HL-60/S4 treated with retinoic acid at 250 ng/mL for 4 days and 3 days (cell line): ENCODE data around the gene DNHD1.

Experiments
- in situ Hi-C: fragments of 300-500 bp; cut with MboI; formaldehyde crosslinking; loops from 2 replicates; pipeline ENCODE4 v1.7.0; 2022; ENCODE audit warnings: low sequenced_read_pairs

The DNHD1 gene

DNA sequence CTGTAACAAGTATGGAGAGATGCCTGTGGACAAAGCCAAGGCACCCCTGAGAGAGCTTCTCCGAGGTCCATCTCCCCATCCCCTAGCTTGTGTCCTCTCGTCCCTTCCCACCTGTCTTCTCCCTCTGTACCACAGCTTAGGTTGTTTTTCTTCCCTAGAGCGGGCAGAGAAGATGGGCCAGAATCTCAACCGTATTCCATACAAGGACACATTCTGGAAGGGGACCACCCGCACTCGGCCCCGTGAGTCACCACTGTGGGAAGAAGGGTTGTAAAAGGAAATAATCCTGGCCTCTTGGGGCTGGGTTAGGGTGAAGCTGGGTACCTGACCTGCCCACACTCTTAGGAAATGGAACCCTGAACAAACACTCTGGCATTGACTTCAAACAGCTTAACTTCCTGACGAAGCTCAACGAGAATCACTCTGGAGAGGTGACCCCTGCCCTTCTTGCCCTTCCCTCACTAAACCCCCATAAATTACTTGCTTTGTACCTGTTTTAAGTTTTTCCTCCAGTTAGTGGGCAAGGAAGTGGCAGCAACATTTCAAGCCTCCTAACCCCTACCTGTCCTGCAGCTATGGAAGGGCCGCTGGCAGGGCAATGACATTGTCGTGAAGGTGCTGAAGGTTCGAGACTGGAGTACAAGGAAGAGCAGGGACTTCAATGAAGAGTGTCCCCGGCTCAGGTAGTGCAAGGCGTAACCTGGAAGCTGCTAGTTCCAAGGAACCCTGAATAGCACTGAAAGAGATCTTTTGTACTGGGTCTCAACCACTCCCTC lies 111.8 kb downstream of the DNHD1 start:
- in situ Hi-C loops: no loop called here

DNA sequence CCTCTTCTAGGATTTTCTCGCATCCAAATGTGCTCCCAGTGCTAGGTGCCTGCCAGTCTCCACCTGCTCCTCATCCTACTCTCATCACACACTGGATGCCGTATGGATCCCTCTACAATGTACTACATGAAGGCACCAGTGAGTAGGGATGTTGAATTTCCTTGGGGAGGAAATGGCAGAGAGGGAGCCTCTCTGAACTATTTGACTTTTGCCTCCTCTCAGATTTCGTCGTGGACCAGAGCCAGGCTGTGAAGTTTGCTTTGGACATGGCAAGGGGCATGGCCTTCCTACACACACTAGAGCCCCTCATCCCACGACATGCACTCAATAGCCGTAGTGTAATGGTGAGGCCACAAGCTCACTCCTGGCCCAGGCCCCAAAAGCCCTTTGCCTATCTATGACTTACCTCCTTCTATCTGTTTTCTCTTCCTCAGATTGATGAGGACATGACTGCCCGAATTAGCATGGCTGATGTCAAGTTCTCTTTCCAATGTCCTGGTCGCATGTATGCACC lies 112.5 kb downstream of the DNHD1 start:
- in situ Hi-C loops: no loop called here

DNA sequence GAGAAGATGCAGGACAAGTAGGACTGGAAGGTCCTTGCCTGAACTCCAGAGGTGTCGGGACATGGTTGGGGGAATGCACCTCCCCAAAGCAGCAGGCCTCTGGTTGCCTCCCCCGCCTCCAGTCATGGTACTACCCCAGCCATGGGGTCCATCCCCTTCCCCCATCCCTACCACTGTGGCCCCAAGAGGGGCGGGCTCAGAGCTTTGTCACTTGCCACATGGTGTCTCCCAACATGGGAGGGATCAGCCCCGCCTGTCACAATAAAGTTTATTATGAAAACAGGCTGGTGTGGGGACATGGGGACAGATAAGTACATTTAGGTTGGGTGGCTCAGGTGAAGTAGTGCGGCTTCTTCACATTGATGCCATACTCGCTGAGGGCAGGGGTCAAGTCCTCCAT lies 113.5 kb downstream of the DNHD1 start:
- in situ Hi-C loops: no loop called here

DNA sequence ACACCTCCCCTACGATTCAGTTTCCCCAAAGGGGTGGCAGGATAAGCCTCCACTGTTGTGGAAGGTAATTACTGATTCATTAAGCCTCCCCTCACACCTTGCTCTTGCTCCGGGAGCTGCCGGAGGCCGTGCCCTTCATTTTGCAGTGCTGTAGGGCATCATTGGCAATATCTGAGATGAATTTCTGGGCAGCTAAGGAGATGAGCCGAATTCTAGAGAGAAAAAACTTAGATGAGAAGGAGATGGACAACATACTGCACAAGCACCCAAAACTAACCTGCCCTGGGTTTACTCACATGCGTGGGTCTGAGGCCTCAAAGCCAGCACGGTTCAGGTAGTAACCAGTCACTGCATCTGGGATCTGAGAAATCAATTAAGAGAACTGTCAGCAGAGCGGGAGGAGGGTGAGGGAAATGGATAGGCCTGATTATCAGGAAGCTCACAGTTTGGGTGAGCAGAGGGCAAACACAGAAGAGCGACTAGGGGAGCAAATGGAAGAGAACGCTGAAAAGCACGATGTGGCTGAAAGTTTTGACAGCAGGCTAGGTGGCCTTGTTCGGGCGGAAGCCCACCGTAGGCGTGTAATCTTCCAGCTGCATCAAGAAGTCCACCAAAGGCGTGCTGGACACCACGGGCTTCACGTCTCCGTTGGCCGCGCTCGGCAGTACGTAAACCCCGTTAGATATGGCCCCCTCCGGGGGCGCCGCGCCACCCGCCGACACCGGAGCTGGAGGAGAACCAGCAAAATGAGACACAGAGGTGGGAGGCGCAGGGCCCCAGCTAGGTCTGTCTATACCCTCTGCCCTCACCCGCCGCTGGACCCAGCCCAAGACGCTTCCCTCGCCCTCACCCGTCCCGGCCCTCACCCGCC lies 114.2 kb downstream of the DNHD1 start:
- in situ Hi-C loops: no loop called here

DNA sequence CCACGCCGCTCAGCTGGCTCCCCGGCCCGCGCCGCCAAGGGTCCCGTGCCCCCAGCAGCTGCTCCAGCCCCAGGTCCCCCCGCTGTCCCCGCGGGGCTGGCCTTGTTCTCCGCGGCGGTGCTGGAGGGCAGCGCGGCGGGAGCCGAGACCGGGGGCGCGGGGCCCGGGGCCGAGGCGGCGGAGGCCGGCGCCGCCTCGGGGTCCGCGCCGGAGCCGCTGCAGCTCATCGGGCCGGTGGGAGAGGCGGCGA lies 114.8 kb downstream of the DNHD1 start:
- in situ Hi-C loops: no loop called here

DNA sequence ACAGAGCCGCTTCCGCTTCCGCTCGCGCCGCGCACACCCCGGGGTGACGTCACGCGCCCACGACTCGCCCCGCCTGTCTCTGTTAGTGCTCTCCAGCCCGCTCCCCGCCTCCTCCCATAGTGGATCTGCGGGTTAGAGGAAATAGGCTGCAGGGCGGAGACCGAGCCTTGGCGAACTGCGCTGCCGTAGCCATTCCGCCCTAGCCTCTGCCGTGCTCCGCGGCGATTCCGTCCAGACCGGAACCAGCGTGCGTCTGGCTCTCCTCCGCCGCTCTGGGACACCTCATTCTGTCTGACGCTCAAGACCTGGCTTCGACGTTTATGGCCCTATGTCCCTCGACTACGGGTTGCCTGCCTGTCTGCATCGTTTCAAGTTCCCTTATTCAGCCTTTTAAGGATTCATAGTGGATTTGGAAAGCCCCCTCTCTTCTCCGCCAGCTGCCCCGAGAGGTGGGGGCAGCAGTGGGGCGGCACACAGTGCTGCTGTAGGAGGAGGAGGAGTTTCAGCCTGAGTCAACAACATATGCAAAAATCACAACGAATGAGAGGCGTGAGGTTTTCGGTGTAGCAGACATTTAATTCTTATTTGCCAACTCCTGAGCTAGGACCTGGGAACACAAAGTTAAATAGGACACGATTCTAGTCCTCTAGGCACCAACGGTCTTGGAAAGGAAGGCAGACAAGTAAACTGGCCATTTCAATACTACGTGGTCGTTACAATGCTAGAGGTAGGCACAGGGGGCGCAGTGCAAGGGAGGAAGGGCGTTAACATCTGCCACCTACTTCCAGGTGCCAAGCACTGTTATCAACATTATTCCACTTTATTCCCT lies 115.3 kb downstream of the DNHD1 start, which contains the start of gene TAF10:
Gene TAF10 (minus strand): TSS at position 4 of the 829 bp plus-strand sequence. CDS start 27 bp downstream, outside the sequence.
- in situ Hi-C loops: no loop called here

DNA sequence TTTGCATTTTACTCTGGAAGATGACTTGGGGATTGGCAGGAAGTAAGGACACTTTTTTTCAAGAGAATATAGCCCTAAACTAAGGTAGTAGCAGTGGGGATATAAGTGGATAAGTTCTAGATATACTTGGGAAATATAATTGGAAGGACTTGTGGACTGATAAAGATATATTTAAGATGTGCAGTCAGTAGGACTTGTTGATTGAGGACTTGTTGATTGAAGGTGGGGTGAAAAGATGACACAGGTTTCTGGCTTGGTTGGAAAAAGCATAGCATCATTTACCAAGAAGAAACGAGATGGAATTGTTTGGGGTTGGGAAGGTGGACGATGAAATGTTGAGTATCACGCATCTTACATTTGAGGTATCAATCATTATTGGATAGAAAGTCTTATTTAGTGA lies 116.4 kb downstream of the DNHD1 start:
- in situ Hi-C loops: no loop called here

DNA sequence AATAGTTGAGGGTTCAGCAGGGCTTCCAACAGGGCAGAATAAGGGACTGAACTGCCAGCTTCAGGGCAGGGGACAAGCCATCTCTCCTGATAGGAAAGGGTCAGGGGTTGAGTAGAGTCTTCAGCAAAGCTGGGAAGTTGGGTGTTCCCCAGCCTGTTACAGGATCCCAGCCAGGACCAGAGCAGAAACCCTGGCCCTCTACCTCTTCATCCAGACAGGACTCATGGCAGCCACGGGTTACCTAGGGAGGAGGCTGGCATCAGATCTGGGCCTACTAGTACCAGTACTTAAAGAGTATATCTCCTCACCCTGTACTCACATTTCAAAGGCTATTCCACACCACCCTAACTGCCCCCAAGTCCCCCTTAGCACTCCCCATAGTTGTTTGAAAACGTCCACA lies 117.4 kb downstream of the DNHD1 start:
- in situ Hi-C loops: no loop called here

DNA sequence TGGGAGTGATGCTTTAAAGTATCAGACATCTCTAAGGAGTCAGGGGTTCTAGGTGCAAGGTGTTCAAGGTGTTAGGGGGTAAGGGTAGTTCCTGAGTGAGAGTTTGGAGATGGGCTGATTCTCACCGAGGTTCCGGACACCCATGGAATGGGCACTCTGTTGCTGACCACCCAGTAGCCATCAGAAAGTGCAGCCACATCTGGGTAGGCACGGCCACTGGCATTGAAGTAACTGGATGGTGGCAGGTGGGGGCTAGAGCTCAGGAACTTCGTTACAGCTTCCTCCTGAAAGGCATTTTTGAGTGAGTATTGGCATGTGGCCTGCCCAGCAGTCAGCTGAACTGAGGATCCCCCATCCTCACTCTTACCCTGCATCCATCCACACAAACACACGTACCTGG lies 118.0 kb downstream of the DNHD1 start:
- in situ Hi-C loops: no loop called here

DNA sequence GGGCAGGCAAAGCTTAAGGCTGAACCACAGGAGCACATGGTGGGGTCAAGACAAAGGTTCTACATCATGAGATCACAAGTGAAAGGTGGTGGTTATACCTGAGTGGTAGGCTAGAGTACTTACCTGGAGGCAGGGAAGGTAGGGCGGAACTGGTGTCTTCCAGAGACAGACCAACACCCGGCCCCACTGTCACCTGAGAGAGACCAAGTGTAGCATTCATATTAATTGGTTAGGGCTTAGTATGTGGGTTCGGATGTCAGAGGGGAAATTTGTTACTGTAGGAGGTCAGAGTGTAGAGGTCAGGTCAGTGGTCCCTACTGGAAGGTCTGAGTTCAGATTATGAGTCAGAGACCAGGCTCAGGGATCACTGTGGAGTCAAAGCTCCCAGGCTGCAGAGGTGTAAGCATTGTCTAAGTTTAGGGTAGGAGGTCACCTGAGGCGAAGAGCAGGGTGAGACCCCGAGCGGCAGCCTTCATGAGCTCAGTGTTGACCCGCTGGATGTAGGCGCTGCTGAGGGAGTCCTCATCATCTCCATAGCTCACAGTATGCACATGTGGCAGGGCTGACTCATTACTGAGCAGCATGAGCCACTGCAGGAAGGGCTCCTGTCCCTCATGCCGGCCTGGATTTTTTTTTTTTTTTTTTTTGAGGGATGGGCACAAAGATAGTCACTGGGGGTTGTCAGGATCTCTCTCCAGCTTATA lies 119.0 kb downstream of the DNHD1 start:
- in situ Hi-C loops: no loop called here

DNA sequence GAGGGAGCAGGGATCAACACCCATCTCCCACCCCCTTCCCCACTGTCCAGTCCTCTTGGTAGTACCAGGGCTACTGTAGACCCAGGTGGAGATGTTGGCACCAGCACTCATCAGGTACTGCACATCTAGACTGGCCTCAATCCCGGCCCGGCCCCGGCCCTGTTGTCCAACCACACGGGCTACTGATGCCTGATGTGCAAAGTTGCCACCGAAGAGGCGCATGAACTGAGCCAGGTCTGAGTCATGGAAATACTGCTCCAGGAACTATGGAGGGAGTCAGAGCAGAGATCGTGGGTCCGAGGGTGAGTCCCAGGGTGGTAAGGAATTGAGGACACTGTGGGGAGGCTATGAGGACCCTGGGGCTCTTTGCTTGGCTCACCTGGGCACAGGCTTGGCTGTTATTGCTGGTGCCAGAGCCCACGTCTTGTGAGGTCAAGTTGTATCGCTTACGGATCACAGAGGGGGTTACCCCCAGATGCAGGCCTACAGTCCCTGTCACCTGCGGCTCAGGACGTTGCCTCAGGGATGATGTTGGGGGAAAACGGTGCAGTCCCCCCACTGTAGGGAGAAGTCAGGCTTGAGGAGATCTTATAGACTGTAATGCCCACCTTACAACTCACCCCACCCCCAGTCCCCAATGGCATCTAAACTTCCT lies 119.6 kb downstream of the DNHD1 start:
- in situ Hi-C loops: no loop called here

DNA sequence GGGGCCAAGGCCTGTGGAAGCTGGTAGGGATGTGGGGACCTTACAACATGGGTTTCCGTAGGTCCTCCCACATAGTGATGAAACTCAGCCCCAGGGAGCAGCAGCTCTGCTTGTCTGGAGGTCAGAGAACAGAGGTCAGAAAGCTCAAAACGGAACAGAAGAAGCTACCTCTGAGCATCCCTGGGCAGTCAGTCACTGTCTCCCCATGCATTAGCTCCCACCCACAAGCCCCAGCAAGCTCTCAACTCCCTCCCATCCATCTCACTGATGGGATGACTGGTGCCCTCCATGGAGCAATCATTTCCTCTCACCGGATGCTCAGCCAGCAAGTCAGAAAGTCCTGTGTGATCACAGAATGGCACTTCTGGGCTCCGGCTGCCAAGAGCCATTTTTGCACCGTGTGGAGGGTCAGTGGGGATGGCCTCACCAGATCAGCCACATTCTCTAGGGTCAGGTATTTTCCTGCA lies 120.3 kb downstream of the DNHD1 start:
- in situ Hi-C loops: no loop called here

DNA sequence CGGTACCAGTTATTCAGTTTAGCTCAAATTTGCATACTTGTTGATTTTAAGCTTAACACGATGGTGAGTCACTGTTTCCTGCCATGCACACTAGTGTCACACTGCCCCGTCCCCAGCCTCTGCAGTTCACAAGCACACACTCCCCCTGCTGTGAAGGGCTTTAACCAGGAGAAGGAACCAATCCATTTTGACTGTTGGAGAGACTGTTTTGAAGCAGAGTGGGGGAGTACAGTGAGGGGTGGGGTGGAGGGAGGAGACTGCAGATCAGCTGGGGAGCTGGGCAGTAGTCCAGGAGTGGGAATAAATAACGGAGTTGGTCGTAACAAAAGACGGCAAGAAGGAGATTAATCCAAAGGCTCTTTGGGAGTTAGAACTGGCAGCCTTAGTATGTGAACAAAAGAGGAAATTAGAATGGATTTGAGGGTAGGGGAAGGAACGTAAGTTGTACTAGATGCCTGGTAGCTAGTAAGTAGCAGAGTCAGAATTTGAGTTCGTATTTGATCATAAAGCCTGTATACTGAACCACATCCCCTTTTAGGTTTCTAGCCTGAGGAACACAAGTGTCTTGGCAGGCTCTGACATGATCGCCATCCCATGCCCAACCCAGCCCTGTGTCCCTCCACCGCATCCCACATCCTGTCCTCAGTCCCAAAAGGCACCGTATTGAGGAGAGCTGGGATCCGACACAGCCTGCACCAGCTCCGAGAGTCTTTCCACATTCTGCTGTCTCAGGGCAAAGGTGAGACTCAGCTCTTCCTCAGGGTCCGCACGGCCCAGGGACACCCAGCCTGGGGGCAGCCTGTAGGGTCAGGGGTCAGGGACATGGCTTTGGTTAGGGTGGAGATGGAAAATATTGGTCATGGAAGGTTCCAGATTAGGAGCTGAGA lies 121.3 kb downstream of the DNHD1 start:
- in situ Hi-C loops: no loop called here

DNA sequence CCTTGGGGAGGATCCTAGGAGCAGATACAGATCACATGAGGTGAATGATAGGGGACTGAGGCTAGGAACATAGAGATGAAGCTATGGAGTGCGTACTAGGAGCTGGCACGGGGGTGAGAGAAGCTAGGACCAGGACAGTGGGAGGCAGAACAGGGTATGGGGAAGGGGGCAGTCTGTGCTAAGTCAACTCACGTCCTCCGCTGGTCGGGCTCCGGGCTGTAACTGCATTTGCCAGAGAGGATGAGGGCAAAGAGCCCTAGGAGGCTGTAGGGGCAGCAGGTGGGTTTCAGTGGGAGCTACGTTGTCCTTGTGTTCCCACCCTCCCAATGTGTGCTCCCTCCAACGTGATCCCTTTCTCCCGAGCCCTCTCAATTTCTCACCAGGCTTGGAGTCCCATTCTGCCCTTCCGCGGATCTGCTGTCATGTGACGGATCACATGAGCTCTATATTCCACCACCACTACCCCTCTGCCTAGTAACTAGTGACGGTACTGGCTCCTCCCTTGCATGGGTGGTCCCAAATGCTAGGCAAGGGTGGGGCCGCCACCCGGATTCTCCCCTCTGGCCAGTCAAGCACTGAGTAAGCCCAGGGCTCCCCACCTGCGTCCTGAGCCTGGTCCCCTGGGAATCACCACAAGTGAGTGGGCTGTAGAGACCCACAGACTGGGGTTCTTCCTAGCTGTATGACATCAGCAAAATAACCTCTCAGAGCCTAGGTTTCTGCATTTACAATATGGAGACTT lies 122.1 kb downstream of the DNHD1 start, which contains the start of gene TPP1:
Gene TPP1 (minus strand): TSS at position 419 of the 742 bp plus-strand sequence. CDS start 22 bp downstream, at position 397.
- in situ Hi-C loops: no loop called here

DNA sequence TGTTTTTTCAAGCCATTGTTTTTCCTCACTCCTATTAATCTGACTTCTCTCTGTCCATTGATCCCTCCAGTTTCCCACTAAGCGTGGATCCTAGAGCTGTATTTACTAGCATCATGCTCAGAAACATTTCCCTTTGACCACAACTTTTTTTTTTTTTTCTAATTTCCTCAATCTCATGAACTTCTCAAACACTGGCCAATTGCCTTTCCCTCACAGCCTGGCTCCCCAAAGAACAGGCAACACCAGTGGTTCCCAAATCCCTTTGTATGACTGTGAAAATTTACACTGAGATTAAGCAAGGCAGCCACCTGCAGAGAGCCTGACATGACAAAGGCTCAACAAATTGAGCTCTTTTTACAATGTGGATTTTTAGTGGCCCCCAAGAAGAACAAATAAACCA lies 123.6 kb downstream of the DNHD1 start:
- in situ Hi-C loops: no loop called here
